ENCODE data around the gene ABCC6.

Gene ABCC6

DNA sequence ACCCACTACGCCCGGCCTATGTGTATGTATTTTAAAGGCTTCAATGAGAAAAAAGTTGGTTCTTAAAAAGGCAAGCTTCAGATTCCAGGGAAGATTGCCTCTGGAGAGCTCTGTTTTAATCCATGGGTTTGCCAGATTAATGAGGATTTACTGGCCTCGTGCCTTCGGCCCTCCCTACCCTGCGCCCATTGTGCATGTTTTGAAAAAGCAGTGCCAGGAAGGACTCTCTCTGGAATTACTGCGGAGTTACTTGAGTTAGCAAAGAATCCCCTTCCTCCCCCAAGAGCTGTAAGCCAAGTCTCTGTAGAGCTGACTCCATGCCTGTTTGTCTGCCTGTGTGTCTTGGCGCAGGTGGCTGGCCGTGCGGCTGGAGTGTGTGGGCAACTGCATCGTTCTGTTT is 98.9 kb downstream of the ABCC6 start:
- Histone ChIP-seq H2AFZ (ENCODE audit: low read depth, low read length) (no peak overlapping the region), H3K79me2 (ENCODE audit: insufficient read depth, low read length) (no peaks in the 10 kb centered on the region), H3K27ac (ENCODE audit: low read length) (no peak overlapping the region), H3K4me3 (ENCODE audit: low read depth in 1 of 2, low read length in 2 of 2) (no peak overlapping the region), H4K20me1 (ENCODE audit: insufficient read depth, low read length) (no peaks in the 10 kb centered on the region), H3K4me2 (ENCODE audit: insufficient read depth, low read length) (no peak overlapping the region), H3K9me3 (ENCODE audit: insufficient read depth, low read length, severe bottlenecking) (peaks cover 8% of the 10 kb centered on the region), H3K9ac (ENCODE audit: low read depth, low read length) (no peak overlapping the region), H3K4me1 (ENCODE audit: insufficient read depth, low read length) (no peaks in the 10 kb centered on the region), H3K36me3 (ENCODE audit: insufficient read depth, low read length) (peaks cover 89% of the 10 kb centered on the region), H3K27me3 (ENCODE audit: insufficient read depth, low read length, poor library complexity) (no peaks in the 10 kb centered on the region)
- DNase-seq (no peak), ATAC-seq (ENCODE audit: insufficient read depth, low read depth) (no peak)
- TF ChIP-seq, protein P1, sequence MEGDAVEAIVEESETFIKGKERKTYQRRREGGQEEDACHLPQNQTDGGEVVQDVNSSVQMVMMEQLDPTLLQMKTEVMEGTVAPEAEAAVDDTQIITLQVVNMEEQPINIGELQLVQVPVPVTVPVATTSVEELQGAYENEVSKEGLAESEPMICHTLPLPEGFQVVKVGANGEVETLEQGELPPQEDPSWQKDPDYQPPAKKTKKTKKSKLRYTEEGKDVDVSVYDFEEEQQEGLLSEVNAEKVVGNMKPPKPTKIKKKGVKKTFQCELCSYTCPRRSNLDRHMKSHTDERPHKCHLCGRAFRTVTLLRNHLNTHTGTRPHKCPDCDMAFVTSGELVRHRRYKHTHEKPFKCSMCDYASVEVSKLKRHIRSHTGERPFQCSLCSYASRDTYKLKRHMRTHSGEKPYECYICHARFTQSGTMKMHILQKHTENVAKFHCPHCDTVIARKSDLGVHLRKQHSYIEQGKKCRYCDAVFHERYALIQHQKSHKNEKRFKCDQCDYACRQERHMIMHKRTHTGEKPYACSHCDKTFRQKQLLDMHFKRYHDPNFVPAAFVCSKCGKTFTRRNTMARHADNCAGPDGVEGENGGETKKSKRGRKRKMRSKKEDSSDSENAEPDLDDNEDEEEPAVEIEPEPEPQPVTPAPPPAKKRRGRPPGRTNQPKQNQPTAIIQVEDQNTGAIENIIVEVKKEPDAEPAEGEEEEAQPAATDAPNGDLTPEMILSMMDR (IDR thresholded peaks at IDR 0.05; ENCODE audit: borderline replicate concordance, extremely low read depth, low read length, poor library complexity, severe bottlenecking), result no peak
- TF ChIP-seq EZH2 (IDR thresholded peaks at IDR 0.05; ENCODE audit: borderline replicate concordance, low read depth, low read length, severe bottlenecking), result no peak

DNA sequence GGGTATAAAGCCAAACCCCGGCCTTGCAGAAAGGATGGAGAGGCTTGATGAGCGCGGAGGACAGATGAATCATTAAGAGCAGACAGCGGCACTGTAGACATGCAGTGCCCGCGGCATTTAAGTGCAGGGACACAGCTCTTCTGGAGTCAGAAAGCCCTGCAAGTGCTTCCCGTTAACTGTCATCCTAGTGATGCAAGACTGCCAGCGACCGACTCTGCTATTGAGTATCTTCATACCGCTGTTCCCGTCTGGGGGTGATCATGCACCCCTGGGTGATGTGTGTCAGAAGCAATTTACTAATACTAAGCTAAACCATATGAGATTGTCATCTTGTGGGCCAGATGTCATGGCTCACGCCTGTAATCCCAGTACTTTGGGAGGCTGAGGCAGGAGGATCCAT is 101.0 kb downstream of the ABCC6 start:
- Histone ChIP-seq H2AFZ (ENCODE audit: low read depth, low read length) (no peak overlapping the region), H3K27ac (ENCODE audit: low read length) (no peak overlapping the region), H3K9me3 (ENCODE audit: insufficient read depth, low read length, severe bottlenecking) (peaks cover 13% of the 10 kb centered on the region), H3K4me3 (ENCODE audit: low read depth in 1 of 2, low read length in 2 of 2) (no peak overlapping the region), H3K4me1 (ENCODE audit: insufficient read depth, low read length) (no peaks in the 10 kb centered on the region), H4K20me1 (ENCODE audit: insufficient read depth, low read length) (no peaks in the 10 kb centered on the region), H3K9ac (ENCODE audit: low read depth, low read length) (no peak overlapping the region), H3K79me2 (ENCODE audit: insufficient read depth, low read length) (no peaks in the 10 kb centered on the region), H3K36me3 (ENCODE audit: insufficient read depth, low read length) (peaks cover 82% of the 10 kb centered on the region), H3K27me3 (ENCODE audit: insufficient read depth, low read length, poor library complexity) (no peaks in the 10 kb centered on the region), H3K4me2 (ENCODE audit: insufficient read depth, low read length) (no peak overlapping the region)
- DNase-seq (no peak), ATAC-seq (ENCODE audit: insufficient read depth, low read depth) (no peak)
- no peak for TF ChIP-seq EZH2 (IDR thresholded peaks at IDR 0.05; ENCODE audit: borderline replicate concordance, low read depth, low read length, severe bottlenecking)
- TF ChIP-seq, protein P1 (IDR thresholded peaks at IDR 0.05; ENCODE audit: borderline replicate concordance, extremely low read depth, low read length, poor library complexity, severe bottlenecking), result no peak

DNA sequence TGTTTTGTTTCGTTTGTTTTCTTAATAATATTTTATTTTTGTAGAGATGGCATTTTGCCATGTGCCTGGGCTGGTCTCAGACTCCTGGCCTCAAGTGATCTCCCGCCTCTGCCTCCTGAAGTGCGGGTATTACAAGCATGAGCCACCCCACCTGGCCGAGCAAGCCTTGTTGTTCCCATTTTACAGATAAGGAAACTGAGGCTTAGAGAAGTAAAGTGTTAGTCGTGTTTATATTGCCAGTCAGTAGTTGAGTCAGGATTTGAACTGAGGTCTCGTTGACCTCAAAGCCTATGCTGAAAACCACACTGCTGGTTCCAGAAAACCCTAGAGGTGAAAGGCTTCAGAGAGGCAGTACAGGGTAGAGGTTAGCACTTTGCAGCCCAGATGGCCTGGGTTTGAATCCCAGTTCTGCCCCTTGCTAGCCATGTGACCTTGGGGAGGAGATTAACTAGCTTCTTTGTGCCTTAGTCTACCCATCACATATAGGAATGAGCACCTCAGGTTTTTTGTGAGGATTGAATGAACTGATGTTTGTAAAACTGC is 102.0 kb downstream of the ABCC6 start:
- Histone ChIP-seq H3K79me2 (ENCODE audit: insufficient read depth, low read length) (no peaks in the 10 kb centered on the region), H3K27ac (ENCODE audit: low read length) (no peak overlapping the region), H3K4me3 (ENCODE audit: low read depth in 1 of 2, low read length in 2 of 2) (no peak overlapping the region), H4K20me1 (ENCODE audit: insufficient read depth, low read length) (no peaks in the 10 kb centered on the region), H3K4me1 (ENCODE audit: insufficient read depth, low read length) (no peaks in the 10 kb centered on the region), H2AFZ (ENCODE audit: low read depth, low read length) (no peak overlapping the region), H3K27me3 (ENCODE audit: insufficient read depth, low read length, poor library complexity) (no peaks in the 10 kb centered on the region), H3K9me3 (ENCODE audit: insufficient read depth, low read length, severe bottlenecking) (peaks cover 18% of the 10 kb centered on the region), H3K4me2 (ENCODE audit: insufficient read depth, low read length) (no peak overlapping the region), H3K36me3 (ENCODE audit: insufficient read depth, low read length) (peaks cover 86% of the 10 kb centered on the region), H3K9ac (ENCODE audit: low read depth, low read length) (no peak overlapping the region)
- ATAC-seq (ENCODE audit: insufficient read depth, low read depth), result no peak
- no peak for DNase-seq
- TF ChIP-seq, protein P1 (IDR thresholded peaks at IDR 0.05; ENCODE audit: borderline replicate concordance, extremely low read depth, low read length, poor library complexity, severe bottlenecking), result no peak
